ENCODE results near the gene RPTOR.
A peak's percentile ranks its signal among the peaks of the same experiment; 100 is the strongest.
"Not testable (repeated sequence)": the region's sequence is repeated elsewhere in the genome, so short reads cannot be mapped to it uniquely, and the experiment has no call there.

RPTOR gene

DNA sequence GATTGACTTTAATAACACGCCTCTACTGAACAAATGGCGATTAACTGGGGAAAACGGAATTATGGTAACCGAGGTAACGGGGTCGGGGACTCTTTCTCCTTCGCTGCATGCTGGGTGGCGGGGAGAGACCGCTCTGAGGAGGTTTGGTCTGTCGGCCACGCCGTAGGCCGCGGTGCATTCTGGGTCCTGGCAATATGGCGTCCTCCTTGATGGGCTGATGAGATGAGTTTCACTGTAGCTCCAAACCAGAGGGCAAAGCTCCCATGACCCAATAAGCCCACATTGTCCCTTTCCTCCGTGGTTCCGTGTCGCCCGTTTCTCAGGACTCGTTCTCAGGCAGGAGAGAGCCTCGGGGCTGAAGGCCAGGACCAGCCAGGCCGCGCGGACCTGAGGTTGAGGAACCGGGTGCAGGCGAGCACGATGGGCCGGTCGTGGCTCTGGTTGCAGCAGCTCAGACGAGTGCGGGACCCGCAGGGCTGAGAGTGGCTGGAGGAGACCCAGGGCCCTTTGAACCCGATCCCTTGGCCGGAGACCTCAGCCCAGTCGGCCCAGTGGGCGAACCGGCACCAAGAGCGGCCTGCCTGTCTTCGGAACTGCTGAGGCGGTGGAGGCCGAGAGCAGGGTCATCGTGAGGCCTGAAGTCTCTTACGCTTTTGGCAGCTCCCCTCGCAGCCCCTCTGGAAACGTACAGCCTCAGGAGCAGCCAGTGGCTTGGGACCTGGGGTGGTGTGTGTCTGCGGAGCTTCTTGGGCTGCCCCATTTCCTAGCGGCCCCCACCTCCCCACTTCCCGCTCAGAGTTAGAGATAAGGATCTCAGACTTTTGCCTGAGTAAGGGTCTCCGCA is at the start of gene RPTOR:
TSS of gene RPTOR (plus strand) at position 184 of the 844 bp plus-strand sequence. CDS start 792 bp downstream, outside the sequence.
- in situ Hi-C loops (cut with HindIII; ENCODE audit: low pct_ligation_motif_present, low pct_unique_long_range_greater_than_20kb, low sequenced_read_pairs) = no loop called here
- peak; percentile 90 for DNase-seq

GRCh38 chr17:80497726-80498241 is 46.9 kb upstream of the RPTOR start:
- in situ Hi-C loops (cut with HindIII; ENCODE audit: low pct_ligation_motif_present, low pct_unique_long_range_greater_than_20kb, low sequenced_read_pairs) = no loop called here

GRCh38 chr17:80498242-80498919 is 46.3 kb upstream of the RPTOR start:
- no peak for DNase-seq
- in situ Hi-C loops (cut with HindIII; ENCODE audit: low pct_ligation_motif_present, low pct_unique_long_range_greater_than_20kb, low sequenced_read_pairs) = no loop called here

More at GRCh38 chr17:80497726-80498241, 46.9 kb upstream of the RPTOR start:
- no peak for DNase-seq

GRCh38 chr17:80498920-80499410 is 45.7 kb upstream of the RPTOR start:
- in situ Hi-C loops (cut with HindIII; ENCODE audit: low pct_ligation_motif_present, low pct_unique_long_range_greater_than_20kb, low sequenced_read_pairs) = no loop called here
- DNase-seq = no peak

DNA sequence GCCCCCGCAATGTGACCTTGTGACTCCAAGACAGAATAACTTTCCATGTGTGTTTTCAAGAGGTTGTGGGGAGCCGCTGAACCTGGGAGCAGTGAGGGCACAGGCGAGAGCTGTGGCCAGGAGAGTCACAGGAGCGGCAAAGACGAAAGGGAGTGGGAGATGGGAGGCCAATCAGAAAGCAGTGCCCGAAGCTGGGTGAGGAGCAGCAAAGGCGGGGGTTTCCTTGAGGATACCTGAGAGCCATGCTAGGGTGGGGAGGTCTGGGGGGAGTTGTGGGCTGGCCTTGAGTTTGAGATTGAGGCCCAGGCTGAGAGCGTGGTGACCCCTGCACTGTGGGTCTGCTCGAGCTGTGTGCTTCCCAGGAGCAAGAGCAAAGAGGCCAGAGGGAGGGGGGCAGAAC is 45.1 kb upstream of the RPTOR start:
- no peak for DNase-seq
- in situ Hi-C loops (cut with HindIII; ENCODE audit: low pct_ligation_motif_present, low pct_unique_long_range_greater_than_20kb, low sequenced_read_pairs) = no loop called here

GRCh38 chr17:80499961-80500665 is 44.5 kb upstream of the RPTOR start:
- DNase-seq = no peak
- in situ Hi-C loops (cut with HindIII; ENCODE audit: low pct_ligation_motif_present, low pct_unique_long_range_greater_than_20kb, low sequenced_read_pairs) = no loop called here

- no peak for DNase-seq
- in situ Hi-C loops (cut with HindIII; ENCODE audit: low pct_ligation_motif_present, low pct_unique_long_range_greater_than_20kb, low sequenced_read_pairs) = no loop called here
Observed at GRCh38 chr17:80501741-80502577, 42.7 kb upstream of the RPTOR start.

GRCh38 chr17:80502578-80502877 is 42.1 kb upstream of the RPTOR start:
- no peak for DNase-seq
- in situ Hi-C loops (cut with HindIII; ENCODE audit: low pct_ligation_motif_present, low pct_unique_long_range_greater_than_20kb, low sequenced_read_pairs) = no loop called here

- DNase-seq = no peak
- in situ Hi-C loops (cut with HindIII; ENCODE audit: low pct_ligation_motif_present, low pct_unique_long_range_greater_than_20kb, low sequenced_read_pairs) = no loop called here
Observed at GRCh38 chr17:80503031-80503430, 41.6 kb upstream of the RPTOR start.

DNA sequence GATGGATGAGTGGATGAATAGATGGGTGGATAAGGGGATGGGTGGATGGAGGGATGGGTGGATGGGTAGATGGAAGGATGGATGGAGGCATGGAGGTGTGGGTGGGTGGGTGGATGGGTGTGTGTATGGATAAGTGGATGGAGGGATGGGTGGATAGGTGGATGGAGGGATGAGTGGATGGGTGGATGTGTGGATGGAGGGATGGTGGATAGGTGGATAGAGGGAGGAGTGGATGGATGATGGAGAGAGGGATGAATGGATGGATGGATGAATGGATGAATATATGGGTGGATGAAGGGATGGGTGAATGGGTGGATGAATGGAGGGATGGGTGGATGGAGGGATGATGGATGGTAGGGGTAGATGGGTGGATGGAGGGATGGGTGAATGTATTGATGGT is 40.7 kb upstream of the RPTOR start:
- DNase-seq = no peak
- in situ Hi-C loops (cut with HindIII; ENCODE audit: low pct_ligation_motif_present, low pct_unique_long_range_greater_than_20kb, low sequenced_read_pairs) = no loop called here

- in situ Hi-C loops (cut with HindIII; ENCODE audit: low pct_ligation_motif_present, low pct_unique_long_range_greater_than_20kb, low sequenced_read_pairs) = no loop called here
- peak; percentile 14 for DNase-seq
Observed at GRCh38 chr17:80504686-80505413, 39.8 kb upstream of the RPTOR start.

- DNase-seq; in situ Hi-C loops (cut with HindIII; ENCODE audit: low pct_ligation_motif_present, low pct_unique_long_range_greater_than_20kb, low sequenced_read_pairs): not testable (repeated sequence)
Observed at GRCh38 chr17:80507177-80507576, 37.5 kb upstream of the RPTOR start.

DNA sequence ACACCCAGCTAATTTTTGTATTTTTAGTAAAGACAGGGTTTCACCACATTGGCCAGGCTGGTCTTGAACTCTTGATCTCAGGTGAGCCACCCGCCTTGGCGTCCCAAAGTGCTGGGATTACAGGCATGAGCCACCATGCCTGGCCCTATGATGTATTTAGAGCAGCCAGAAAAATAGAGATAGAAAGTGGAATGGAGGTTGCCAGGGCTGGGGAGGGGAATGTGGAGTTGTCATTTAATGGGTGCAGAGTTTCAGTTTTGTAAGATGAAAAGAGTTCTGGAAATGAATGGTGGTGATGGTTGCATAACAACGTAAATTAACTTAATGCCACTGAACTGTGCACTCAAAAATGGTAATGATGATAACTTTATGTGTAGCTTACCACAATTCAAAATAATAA is 36.7 kb upstream of the RPTOR start:
- no peak for DNase-seq
- in situ Hi-C loops (cut with HindIII; ENCODE audit: low pct_ligation_motif_present, low pct_unique_long_range_greater_than_20kb, low sequenced_read_pairs) = no loop called here

DNA sequence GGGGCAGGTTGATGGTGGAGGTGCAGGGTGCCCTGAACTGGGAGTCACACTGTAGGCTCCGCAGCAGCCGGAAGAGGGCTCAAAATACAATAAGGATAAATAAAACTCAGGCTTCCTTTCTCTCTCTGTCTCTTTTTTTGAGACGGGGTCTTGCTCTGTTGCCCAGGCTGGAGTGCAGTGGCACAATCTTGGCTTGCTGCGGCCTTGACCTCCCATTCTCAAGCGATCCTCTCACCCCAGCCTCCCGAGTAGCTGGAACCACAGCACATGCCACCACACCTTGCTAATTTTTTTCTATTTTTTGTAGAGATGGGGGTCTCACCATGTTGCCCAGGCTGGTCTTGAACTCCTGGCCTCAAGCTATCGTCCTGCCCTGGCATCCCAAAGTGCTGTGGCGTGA is 35.3 kb upstream of the RPTOR start:
- in situ Hi-C loops (cut with HindIII; ENCODE audit: low pct_ligation_motif_present, low pct_unique_long_range_greater_than_20kb, low sequenced_read_pairs) = no loop called here
- no peak for DNase-seq

GRCh38 chr17:80510132-80510531 is 34.5 kb upstream of the RPTOR start:
- no peak for DNase-seq
- in situ Hi-C loops (cut with HindIII; ENCODE audit: low pct_ligation_motif_present, low pct_unique_long_range_greater_than_20kb, low sequenced_read_pairs) = no loop called here

- DNase-seq = no peak
Observed at GRCh38 chr17:80510772-80511171, 33.9 kb upstream of the RPTOR start.

GRCh38 chr17:80511222-80512180 is 33.1 kb upstream of the RPTOR start:
- DNase-seq = no peak
- in situ Hi-C loops (cut with HindIII; ENCODE audit: low pct_ligation_motif_present, low pct_unique_long_range_greater_than_20kb, low sequenced_read_pairs) = no loop called here

More at GRCh38 chr17:80510772-80511171, 33.9 kb upstream of the RPTOR start:
- in situ Hi-C loops (cut with HindIII; ENCODE audit: low pct_ligation_motif_present, low pct_unique_long_range_greater_than_20kb, low sequenced_read_pairs) = no loop called here

Measured in ACHN (cell line).